GM21515 (cell line): ENCODE measurements around the gene CD101.

Source experiments
- ATAC-seq: cut with Tn5 transposase; IDR thresholded peaks from one replicate; pipeline ENCODE4 v1.9.1; 2021; ENCODE audit not compliant: unreplicated experiment

Gene CD101

GRCh38 chr1:117051224-117052064 is 49.9 kb downstream of the CD101 start:
- ATAC-seq, result peak; percentile 81

GRCh38 chr1:117054068-117054467 is 52.5 kb downstream of the CD101 start:
- ATAC-seq, result no peak

- ATAC-seq, result no peak
Measured at GRCh38 chr1:117058810-117059209, 57.2 kb downstream of the CD101 start.

- ATAC-seq, result peak; percentile 39
Measured at GRCh38 chr1:117059334-117059677, 57.7 kb downstream of the CD101 start.

- peak; percentile 91 for ATAC-seq
Measured at GRCh38 chr1:117059678-117060440, 58.3 kb downstream of the CD101 start, which contains the start of gene TTF2. TTF2 (plus strand) TSS chr1:117060326; CDS start chr1:117060347, 21 bp downstream.

GRCh38 chr1:117060441-117061317 is 59.1 kb downstream of the CD101 start:
- ATAC-seq, result peak; percentile 11

GRCh38 chr1:117061986-117062415 is 60.4 kb downstream of the CD101 start:
- ATAC-seq, result no peak

GRCh38 chr1:117066367-117066766 is 64.8 kb downstream of the CD101 start:
- ATAC-seq, result no peak

GRCh38 chr1:117067533-117068370 is 66.2 kb downstream of the CD101 start:
- ATAC-seq, result peak; percentile 59

GRCh38 chr1:117068580-117068979 is 67.0 kb downstream of the CD101 start:
- ATAC-seq, result no peak

- no peak for ATAC-seq
Measured at GRCh38 chr1:117069220-117069844, 67.8 kb downstream of the CD101 start.

- ATAC-seq, result no peak
Measured at GRCh38 chr1:117070124-117070523, 68.6 kb downstream of the CD101 start.

- no peak for ATAC-seq
Measured at GRCh38 chr1:117076648-117077047, 75.1 kb downstream of the CD101 start.

- ATAC-seq, result no peak
Measured at GRCh38 chr1:117077267-117077666, 75.7 kb downstream of the CD101 start.

GRCh38 chr1:117079737-117080136 is 78.2 kb downstream of the CD101 start:
- no peak for ATAC-seq

GRCh38 chr1:117084231-117084630 is 82.7 kb downstream of the CD101 start:
- ATAC-seq, result no peak
